Dermis microvascular lymphatic vessel endothelial cell (primary cell): ENCODE measurements around the gene IQCB1. TPM values are rescaled to one million over a fixed set of nuclear protein-coding genes. Genes with fewer than 3 reads are reported as not detected.
"Not testable (repeated sequence)": the region's sequence is repeated elsewhere in the genome, so short reads cannot be mapped to it uniquely, and the experiment has no call there.

Source experiments
- DNase-seq, 2 donors: peaks; one replicate each; pipeline versions ENCODE4 v3.0.0 to v3.0.0-alpha.2; 2010; ENCODE audit warnings: low read depth in 2 of 2
- total RNA-seq: library from RNA; depleted of rRNA; stranded (reverse); fragments of >200 nt; gene quantifications from 2 replicates; pipeline ENCODE4 v1.2.1, GENCODE V29; 2014

IQCB1 gene
- 5.9 and 7.0 TPM in 2 replicates for total RNA-seq

DNA sequence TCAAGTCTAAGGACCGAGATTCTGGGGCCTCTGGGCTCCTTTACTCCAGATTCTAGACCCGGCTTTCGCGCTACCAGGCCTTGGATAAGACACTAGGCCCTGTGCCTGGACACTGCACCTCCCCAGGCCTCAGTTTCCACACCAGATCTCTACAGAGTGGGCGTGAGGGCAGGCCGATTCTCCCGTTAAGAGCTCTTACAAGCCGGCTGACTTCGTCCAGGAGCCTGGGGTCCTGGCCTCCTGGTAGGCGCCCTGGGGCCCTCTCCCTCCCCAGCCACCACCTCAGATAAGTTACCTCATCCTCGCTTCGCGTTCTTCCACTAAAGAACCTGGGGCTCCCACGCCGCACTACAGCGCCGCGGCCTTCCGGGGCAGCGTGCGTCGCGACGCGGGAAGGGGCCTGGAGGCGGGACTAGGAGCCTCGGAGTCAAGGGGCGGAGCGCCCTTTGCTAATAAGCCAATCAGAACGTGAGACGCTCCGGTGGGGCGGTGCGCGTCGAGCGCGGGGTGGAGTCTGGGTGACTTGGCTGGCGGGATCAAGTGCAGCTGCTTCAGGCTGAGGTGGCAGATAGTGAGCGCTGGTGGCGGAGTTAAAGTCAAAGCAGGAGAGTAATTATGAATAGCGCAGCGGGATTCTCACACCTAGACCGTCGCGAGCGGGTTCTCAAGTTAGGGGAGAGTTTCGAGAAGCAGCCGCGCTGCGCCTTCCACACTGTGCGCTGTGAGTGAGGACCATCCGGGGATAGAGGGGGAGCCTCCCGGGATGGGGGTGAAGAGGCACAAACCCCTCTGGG is at the start of gene IQCB1, which contains the start of gene EAF2:
Gene IQCB1, minus strand, starts transcription at position 390 of the 794 bp plus-strand sequence. CDS start 6,100 bp downstream, outside the sequence.
Gene EAF2, plus strand, starts transcription at position 539 of the 794 bp plus-strand sequence. Its CDS starts 77 bp downstream, at position 616.
- peak; percentile 87 to 97 for DNase-seq

DNA sequence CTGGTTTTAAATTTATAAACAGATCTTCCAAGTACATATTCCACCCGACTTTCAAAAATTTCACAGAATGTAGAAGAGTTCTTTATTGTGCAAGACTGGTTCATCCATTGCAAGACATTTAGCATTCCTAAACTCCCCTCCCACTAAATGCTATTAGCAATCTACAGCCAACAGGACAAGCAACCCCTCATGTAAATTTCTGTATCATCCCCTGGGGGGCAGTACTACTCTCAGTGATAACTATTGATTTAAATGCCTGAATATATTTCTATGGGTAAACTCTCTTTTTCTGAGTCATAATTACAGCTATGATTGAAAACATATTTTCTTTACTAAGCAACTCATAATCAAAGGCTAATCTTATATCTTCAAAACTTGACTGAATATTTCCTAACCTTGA is 48.6 kb upstream of the IQCB1 start:
- peak; percentile 6 to 41 for DNase-seq

- no peak for DNase-seq
Observed at GRCh38 chr3:121878411-121878810, 43.6 kb upstream of the IQCB1 start.

- no peak for DNase-seq
Observed at GRCh38 chr3:121871430-121871829, 36.6 kb upstream of the IQCB1 start.

GRCh38 chr3:121870717-121871116 is 35.9 kb upstream of the IQCB1 start:
- no peak for DNase-seq

GRCh38 chr3:121869736-121870135 is 34.9 kb upstream of the IQCB1 start:
- DNase-seq, result no peak

- no peak for DNase-seq
Observed at GRCh38 chr3:121863801-121864200, 28.9 kb upstream of the IQCB1 start.

- DNase-seq, result not testable (repeated sequence)
Observed at GRCh38 chr3:121863247-121863646, 28.4 kb upstream of the IQCB1 start.

GRCh38 chr3:121857778-121858177 is 22.9 kb upstream of the IQCB1 start:
- DNase-seq, result not testable (repeated sequence)

- peak in 1 of 2 donors; percentile 7 for DNase-seq
Observed at GRCh38 chr3:121855555-121855954, 20.7 kb upstream of the IQCB1 start.

DNA sequence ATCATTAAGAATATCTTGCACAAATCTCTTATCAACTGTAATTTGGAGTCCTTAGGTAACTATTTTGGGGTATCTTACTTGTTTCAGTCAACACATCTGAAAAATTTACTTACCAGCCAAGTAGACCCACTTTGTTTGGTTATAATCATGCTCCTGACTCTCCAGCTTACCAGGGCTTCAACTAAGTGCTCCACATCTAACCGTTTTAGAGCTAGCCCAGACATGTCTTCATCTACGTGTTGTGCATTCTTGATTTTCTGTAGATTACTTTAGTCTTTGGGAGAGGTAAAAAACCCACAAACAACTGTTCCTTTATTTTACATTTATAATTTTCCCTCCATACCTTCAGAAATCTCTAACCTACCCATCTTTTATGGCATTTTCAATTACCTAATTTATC is 17.4 kb upstream of the IQCB1 start:
- no peak for DNase-seq

- no peak for DNase-seq
Observed at GRCh38 chr3:121844892-121845291, 10.0 kb upstream of the IQCB1 start.

GRCh38 chr3:121839962-121840361 is 5.1 kb upstream of the IQCB1 start:
- no peak for DNase-seq

DNA sequence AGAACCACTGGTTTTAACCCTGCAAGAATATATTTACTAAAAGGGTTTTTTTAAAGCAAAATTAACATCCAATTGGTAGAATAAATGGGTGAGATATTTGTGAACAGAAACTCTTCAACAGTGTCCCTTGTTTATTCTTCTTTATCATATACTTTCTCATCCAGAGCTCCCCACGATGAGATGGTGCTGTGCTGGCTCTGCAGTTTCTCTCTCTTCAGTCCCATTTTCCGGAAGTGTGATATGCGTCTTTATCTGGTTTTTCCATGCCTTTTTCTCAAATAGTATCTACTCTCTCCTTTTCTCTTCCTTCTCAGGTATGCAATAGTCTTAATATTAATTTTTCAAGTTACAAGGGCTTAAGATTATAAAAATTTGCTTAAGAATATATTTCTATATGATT is 1.6 kb upstream of the IQCB1 start:
- DNase-seq, result no peak

DNA sequence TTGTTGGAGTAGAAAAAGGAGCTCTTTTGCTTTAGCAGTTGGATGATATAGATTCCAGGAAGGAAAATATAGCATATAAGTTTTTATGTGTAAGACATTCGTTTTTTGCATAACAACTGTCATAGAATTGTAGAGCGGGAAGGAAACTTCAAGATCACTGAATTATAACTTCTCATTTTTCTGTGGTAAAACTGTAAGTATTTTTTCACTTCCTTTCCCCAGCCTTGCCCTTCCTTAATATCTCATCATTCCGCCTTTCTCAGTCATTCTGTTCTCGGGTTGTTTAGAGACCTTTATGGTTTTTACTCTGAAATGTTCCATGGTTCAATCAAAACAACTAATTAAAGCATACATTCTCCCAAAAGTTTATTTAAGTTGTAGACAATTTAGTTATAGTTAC is 1.2 kb upstream of the IQCB1 start:
- DNase-seq, result no peak

GRCh38 chr3:121835465-121835801 is 573 bp upstream of the IQCB1 start:
- peak in 1 of 2 donors; percentile 21 for DNase-seq

GRCh38 chr3:121834157-121834670 is 646 bp downstream of the IQCB1 start:
- DNase-seq, result peak in 1 of 2 donors; percentile 1

- no peak for DNase-seq
Observed at GRCh38 chr3:121822973-121823372, 11.9 kb downstream of the IQCB1 start.

- no peak for DNase-seq
Observed at GRCh38 chr3:121821421-121822199, 13.2 kb downstream of the IQCB1 start.

- no peak for DNase-seq
Observed at GRCh38 chr3:121819236-121819635, 15.6 kb downstream of the IQCB1 start.

- DNase-seq, result no peak
Observed at GRCh38 chr3:121818578-121818977, 16.3 kb downstream of the IQCB1 start.

DNA sequence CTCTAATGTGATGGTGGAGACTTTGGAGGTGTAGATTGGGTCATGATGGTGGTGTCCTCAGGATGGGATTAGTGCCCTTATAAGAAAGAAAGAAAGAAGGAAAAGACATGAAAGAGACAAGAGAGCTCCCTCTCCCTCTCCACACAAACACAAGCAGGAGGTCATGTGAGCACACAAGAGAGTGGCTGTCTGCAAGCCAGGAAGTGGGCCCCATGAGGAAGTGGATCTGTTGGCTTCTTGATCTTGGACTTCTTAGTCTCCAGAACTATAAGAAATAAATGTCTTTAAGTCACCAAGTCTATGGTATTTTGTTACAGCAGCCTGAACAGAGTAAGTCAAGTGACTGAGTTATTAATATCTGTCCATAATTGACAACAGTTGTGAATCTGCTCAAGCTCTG is 17.1 kb downstream of the IQCB1 start:
- no peak for DNase-seq
